Smooth muscle cell (in vitro differentiated cells): ENCODE data around the gene DCP2. TPM values are rescaled to one million over a fixed set of nuclear protein-coding genes. Genes with fewer than 3 reads are reported as not detected.
A peak's percentile ranks its signal among the peaks of the same experiment; 100 is the strongest.

Source experiments
- DNase-seq: peaks from one replicate; lab custom pipeline; 2025; ENCODE audit not compliant: unreplicated experiment; lab: John Stamatoyannopoulos, UW
- H2AFZ ChIP-seq: fragments of 200-600 bp; sonication (generic); 2 replicates; pipeline ENCODE4 v1.6.0; 2016; ENCODE audit warnings: antibody characterized with exemption, low read depth, mild to moderate bottlenecking
- H3F3A ChIP-seq: fragments of 200-600 bp; sonication (generic); 2 replicates; pipeline ENCODE4 v1.6.0; 2017; ENCODE audit warnings: antibody characterized with exemption, low read depth
- H3K27ac ChIP-seq: fragments of 200-600 bp; sonication (generic); 2 replicates; pipeline ENCODE4 v1.5.1; 2016; ENCODE audit warnings: low read depth, mild to moderate bottlenecking
- H3K27me3 ChIP-seq: fragments of 200-600 bp; sonication (generic); 2 replicates; pipeline ENCODE4 v1.6.1; 2016; ENCODE audit warnings: low read depth, mild to moderate bottlenecking
- H3K36me3 ChIP-seq: fragments of 200-600 bp; sonication (generic); 2 replicates; pipeline ENCODE4 v1.5.1; 2016; ENCODE audit warnings: low read depth
- H3K4me1 ChIP-seq: fragments of 200-600 bp; sonication (generic); 2 replicates; pipeline ENCODE4 v1.5.1; 2016; ENCODE audit warnings: low read depth
- H3K4me2 ChIP-seq: fragments of 200-600 bp; sonication (generic); 2 replicates; pipeline ENCODE4 v1.6.0; 2016; ENCODE audit warnings: mild to moderate bottlenecking
- H3K4me3 ChIP-seq: fragments of 200-600 bp; sonication (generic); 2 replicates; pipeline ENCODE4 v1.5.1; 2016; ENCODE audit warnings: mild to moderate bottlenecking
- H3K79me2 ChIP-seq: fragments of 200-600 bp; sonication (generic); 2 replicates; pipeline ENCODE4 v1.6.0; 2016; ENCODE audit warnings: low read depth, mild to moderate bottlenecking
- H3K9ac ChIP-seq: fragments of 200-600 bp; sonication (generic); 2 replicates; pipeline ENCODE4 v1.6.0; 2016; ENCODE audit warnings: low read depth
- H3K9me3 ChIP-seq: fragments of 200-600 bp; sonication (generic); replicated peaks from 2 replicates; pipeline ENCODE4 v1.5.1; 2016; ENCODE audit warnings: low read depth
- H4K20me1 ChIP-seq: fragments of 200-600 bp; sonication (generic); 2 replicates; pipeline ENCODE4 v1.6.0; 2016; ENCODE audit warnings: low read depth
- WGBS: methylation state at CpG from one replicate; pipeline ENCODE4 v1.1.7; 2016; ENCODE audit warnings: low lambda C conversion rate; 5-methylcytosine and 5-hydroxymethylcytosine counted together
- polyA plus RNA-seq: library from polyadenylated mRNA; unstranded; fragments of >200 nt; fragmentation: Nextera tagmentation; extraction: Ambion mirVana; gene quantifications from 2 replicates; pipeline ENCODE4 v1.2.1, GENCODE V29; 2016
- total RNA-seq: library from RNA; depleted of rRNA; stranded (reverse); fragments of >200 nt; gene quantifications from 2 replicates; pipeline ENCODE4 v1.2.3, GENCODE V29; 2014
- TF ChIP-seq, protein P1 (sequence below): fragments of 200-600 bp; sonication (generic); IDR thresholded peaks from 2 replicates; pipeline ENCODE4 v1.5.1; 2017; ENCODE audit warnings: borderline replicate concordance, mild to moderate bottlenecking, antibody characterized with exemption; ENCODE audit not compliant: insufficient read depth, poor library complexity, severe bottlenecking

Gene DCP2
- total and polyA plus RNA-seq, 2 experiments from 2014 or later: 11.6 to 35.3 TPM

GRCh38 chr5:113036321-113036720 is 59.7 kb downstream of the DCP2 start:
- WGBS: 92% methylated on average over 4 of the region's 4 CpGs
- H3K4me1 ChIP-seq: peaks cover 28% of the 10 kb centered on the region
- no peaks in the 10 kb centered on the region for H3K27me3 ChIP-seq
- H3F3A ChIP-seq: peaks cover 13% of the 10 kb centered on the region
- no peaks in the 10 kb centered on the region for H4K20me1 ChIP-seq
- TF ChIP-seq, protein P1, sequence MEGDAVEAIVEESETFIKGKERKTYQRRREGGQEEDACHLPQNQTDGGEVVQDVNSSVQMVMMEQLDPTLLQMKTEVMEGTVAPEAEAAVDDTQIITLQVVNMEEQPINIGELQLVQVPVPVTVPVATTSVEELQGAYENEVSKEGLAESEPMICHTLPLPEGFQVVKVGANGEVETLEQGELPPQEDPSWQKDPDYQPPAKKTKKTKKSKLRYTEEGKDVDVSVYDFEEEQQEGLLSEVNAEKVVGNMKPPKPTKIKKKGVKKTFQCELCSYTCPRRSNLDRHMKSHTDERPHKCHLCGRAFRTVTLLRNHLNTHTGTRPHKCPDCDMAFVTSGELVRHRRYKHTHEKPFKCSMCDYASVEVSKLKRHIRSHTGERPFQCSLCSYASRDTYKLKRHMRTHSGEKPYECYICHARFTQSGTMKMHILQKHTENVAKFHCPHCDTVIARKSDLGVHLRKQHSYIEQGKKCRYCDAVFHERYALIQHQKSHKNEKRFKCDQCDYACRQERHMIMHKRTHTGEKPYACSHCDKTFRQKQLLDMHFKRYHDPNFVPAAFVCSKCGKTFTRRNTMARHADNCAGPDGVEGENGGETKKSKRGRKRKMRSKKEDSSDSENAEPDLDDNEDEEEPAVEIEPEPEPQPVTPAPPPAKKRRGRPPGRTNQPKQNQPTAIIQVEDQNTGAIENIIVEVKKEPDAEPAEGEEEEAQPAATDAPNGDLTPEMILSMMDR: no peak
- no peak overlapping the region for H3K4me3 ChIP-seq
- no peaks in the 10 kb centered on the region for H3K79me2 ChIP-seq
- no peaks in the 10 kb centered on the region for H3K36me3 ChIP-seq
- no peak overlapping the region for H2AFZ ChIP-seq
- H3K9ac ChIP-seq: no peak overlapping the region
- H3K27ac ChIP-seq: peak overlapping the region; percentile 94
- DNase-seq: no peak
- H3K9me3 ChIP-seq: no peaks in the 10 kb centered on the region
- no peak overlapping the region for H3K4me2 ChIP-seq

GRCh38 chr5:113036826-113037225 is 60.2 kb downstream of the DCP2 start:
- H4K20me1 ChIP-seq: no peaks in the 10 kb centered on the region
- H3K4me1 ChIP-seq: peaks cover 23% of the 10 kb centered on the region
- H3K36me3 ChIP-seq: no peaks in the 10 kb centered on the region
- H3K27me3 ChIP-seq: no peaks in the 10 kb centered on the region
- no peak for DNase-seq
- TF ChIP-seq, protein P1: no peak
- H3K9ac ChIP-seq: no peak overlapping the region
- H3K4me2 ChIP-seq: no peak overlapping the region
- no peaks in the 10 kb centered on the region for H3K79me2 ChIP-seq
- no peak overlapping the region for H2AFZ ChIP-seq
- H3K9me3 ChIP-seq: no peaks in the 10 kb centered on the region
- no peak overlapping the region for H3K4me3 ChIP-seq
- 100% methylated on average over 1 of the region's 1 CpG for WGBS
- peaks cover 10% of the 10 kb centered on the region for H3F3A ChIP-seq
- no peak overlapping the region for H3K27ac ChIP-seq

- H3K4me3 ChIP-seq: no peak overlapping the region
- no peaks in the 10 kb centered on the region for H3K79me2 ChIP-seq
- H3K4me2 ChIP-seq: no peak overlapping the region
- no peak overlapping the region for H3K9ac ChIP-seq
- no peak overlapping the region for H2AFZ ChIP-seq
- no peaks in the 10 kb centered on the region for H3K9me3 ChIP-seq
- H3K27ac ChIP-seq: no peak overlapping the region
- H3K27me3 ChIP-seq: no peaks in the 10 kb centered on the region
- H3K4me1 ChIP-seq: peaks cover 19% of the 10 kb centered on the region
- 100% methylated on average over 1 of the region's 1 CpG for WGBS
- no peaks in the 10 kb centered on the region for H3K36me3 ChIP-seq
- DNase-seq: no peak
- H4K20me1 ChIP-seq: no peaks in the 10 kb centered on the region
- TF ChIP-seq, protein P1: no peak
- H3F3A ChIP-seq: peaks cover 14% of the 10 kb centered on the region
These were observed 61.5 kb downstream of the DCP2 start for GRCh38 chr5:113038136-113038535.

GRCh38 chr5:113038714-113039113 is 62.1 kb downstream of the DCP2 start:
- Histone ChIP-seq H3F3A (peaks cover 10% of the 10 kb centered on the region), H3K79me2 (no peaks in the 10 kb centered on the region), H4K20me1 (no peaks in the 10 kb centered on the region), H3K27me3 (no peaks in the 10 kb centered on the region), H3K4me2 (no peak overlapping the region), H3K4me3 (no peak overlapping the region), H3K9ac (no peak overlapping the region), H3K9me3 (no peaks in the 10 kb centered on the region), H3K4me1 (peaks cover 16% of the 10 kb centered on the region), H3K27ac (no peak overlapping the region), H3K36me3 (no peaks in the 10 kb centered on the region), H2AFZ (no peak overlapping the region)
- WGBS: 70% methylated on average over 9 of the region's 9 CpGs
- no peak for DNase-seq
- TF ChIP-seq, protein P1: no peak
